ENCODE data around the gene CD8B. TPM values are rescaled to one million over a fixed set of nuclear protein-coding genes. Genes with fewer than 3 reads are reported as not detected.
A peak's percentile ranks its signal among the peaks of the same experiment; 100 is the strongest.
"Not testable (repeated sequence)": the region's sequence is repeated elsewhere in the genome, so short reads cannot be mapped to it uniquely, and the experiment has no call there.

The CD8B gene
- total RNA-seq, 1 experiment from 2014 or later: 0.24 TPM

- H2BK15ac ChIP-seq (ENCODE audit: low read depth, low read length): not testable (repeated sequence)
Measured at GRCh38 chr2:86900687-86901086, 39.0 kb upstream of the CD8B start.

GRCh38 chr2:86886026-86886425 lies 24.3 kb upstream of the CD8B start:
- not testable (repeated sequence) for H2AFZ ChIP-seq (ENCODE audit: low read length); H3K27me3 ChIP-seq (ENCODE audit: insufficient read depth, low read length); H3K9me3 Mint-ChIP-seq; H4K5ac ChIP-seq (ENCODE audit: insufficient read length, low read depth, low read length); H3K36me3 Mint-ChIP-seq (ENCODE audit: insufficient read depth in 1 of 3, low read depth in 3 of 3); H4K8ac ChIP-seq (replicated peaks; ENCODE audit: insufficient read length, low read depth, low read length); H3K23me2 ChIP-seq (ENCODE audit: insufficient read length, low read depth, low read length, poor library complexity, severe bottlenecking); H2AK5ac ChIP-seq (ENCODE audit: insufficient read length, low read length); H3K4me2 ChIP-seq (ENCODE audit: insufficient read depth, insufficient read length, low read length); H3K9ac ChIP-seq (ENCODE audit: extremely low read depth, insufficient read length, low read length); H4K91ac ChIP-seq (ENCODE audit: insufficient read length, low read depth, low read length); H3K18ac ChIP-seq (ENCODE audit: insufficient read length, low read depth, low read length); H2BK5ac ChIP-seq (ENCODE audit: insufficient read length, low read length); H3K4me3 Mint-ChIP-seq; H3K56ac ChIP-seq (ENCODE audit: insufficient read length, low read depth, low read length); H3K4me1 ChIP-seq (ENCODE audit: insufficient read depth, low read length); H3K4ac ChIP-seq (ENCODE audit: low read depth, low read length); H3K27me3 Mint-ChIP-seq (ENCODE audit: low read depth); H3K79me1 ChIP-seq (ENCODE audit: insufficient read depth, low read depth, low read length, poor library complexity, severe bottlenecking); H3K14ac ChIP-seq (ENCODE audit: insufficient read depth, low read length); H3K79me2 ChIP-seq (ENCODE audit: insufficient read depth, low read length); H3K27ac ChIP-seq (ENCODE audit: insufficient read length, low read depth, low read length); H3T11ph ChIP-seq (ENCODE audit: low read length); H2BK15ac ChIP-seq (ENCODE audit: low read depth, low read length); H3K9me3 ChIP-seq (ENCODE audit: control insufficient read depth, low read depth, low read length); H2BK120ac ChIP-seq (ENCODE audit: low read depth, low read length, poor library complexity, severe bottlenecking); H3K27ac Mint-ChIP-seq; H3K23ac ChIP-seq (ENCODE audit: insufficient read length, low read depth, low read length); H4K20me1 ChIP-seq (ENCODE audit: control insufficient read depth, insufficient read depth, insufficient read length); H2BK20ac ChIP-seq (ENCODE audit: low read depth, low read length, poor library complexity, severe bottlenecking); DNase-seq; H3K4me1 Mint-ChIP-seq; H2BK12ac ChIP-seq (ENCODE audit: insufficient read length, low read depth, low read length)
- no CpG with 5 or more reads among the region's 3 CpGs for WGBS (ENCODE audit: extremely low coverage, insufficient read length, low lambda C conversion rate)

More at GRCh38 chr2:86900687-86901086, 39.0 kb upstream of the CD8B start:
- TF ChIP-seq CTCF (conservative IDR thresholded peaks at IDR 0.05): peak; percentile 54
- H2BK120ac ChIP-seq (ENCODE audit: low read depth, low read length, poor library complexity, severe bottlenecking); H2BK20ac ChIP-seq (ENCODE audit: low read depth, low read length, poor library complexity, severe bottlenecking); H3K14ac ChIP-seq (ENCODE audit: insufficient read depth, low read length); H3K79me1 ChIP-seq (ENCODE audit: insufficient read depth, low read depth, low read length, poor library complexity, severe bottlenecking); H3K4me3 Mint-ChIP-seq; H2BK12ac ChIP-seq (ENCODE audit: insufficient read length, low read depth, low read length); H3K23me2 ChIP-seq (ENCODE audit: insufficient read length, low read depth, low read length, poor library complexity, severe bottlenecking); H3K27me3 ChIP-seq (ENCODE audit: insufficient read depth, low read length); H4K5ac ChIP-seq (ENCODE audit: insufficient read length, low read depth, low read length); H3K9me3 ChIP-seq (ENCODE audit: control insufficient read depth, low read depth, low read length); H3K4me1 Mint-ChIP-seq; H3K27ac Mint-ChIP-seq; H3K9me3 Mint-ChIP-seq; H3K9ac ChIP-seq (ENCODE audit: extremely low read depth, insufficient read length, low read length); H3K36me3 Mint-ChIP-seq (ENCODE audit: insufficient read depth in 1 of 3, low read depth in 3 of 3); H3K27me3 Mint-ChIP-seq (ENCODE audit: low read depth); H3K18ac ChIP-seq (ENCODE audit: insufficient read length, low read depth, low read length); H2AFZ ChIP-seq (ENCODE audit: low read length); H3K4ac ChIP-seq (ENCODE audit: low read depth, low read length); H3K23ac ChIP-seq (ENCODE audit: insufficient read length, low read depth, low read length); H2BK5ac ChIP-seq (ENCODE audit: insufficient read length, low read length); H3K27ac ChIP-seq (ENCODE audit: insufficient read length, low read depth, low read length); H3K4me1 ChIP-seq (ENCODE audit: insufficient read depth, low read length); H4K8ac ChIP-seq (replicated peaks; ENCODE audit: insufficient read length, low read depth, low read length); H3K79me2 ChIP-seq (ENCODE audit: insufficient read depth, low read length); H4K91ac ChIP-seq (ENCODE audit: insufficient read length, low read depth, low read length); H3T11ph ChIP-seq (ENCODE audit: low read length); H3K4me2 ChIP-seq (ENCODE audit: insufficient read depth, insufficient read length, low read length); H3K56ac ChIP-seq (ENCODE audit: insufficient read length, low read depth, low read length); H2AK5ac ChIP-seq (ENCODE audit: insufficient read length, low read length); H4K20me1 ChIP-seq (ENCODE audit: control insufficient read depth, insufficient read depth, insufficient read length): not testable (repeated sequence)
- DNase-seq: peak; percentile 24
- no CpG with 5 or more reads among the region's 4 CpGs for WGBS (ENCODE audit: extremely low coverage, insufficient read length, low lambda C conversion rate)
